A673 (cell line): Measurements from ENCODE around the gene FBXO9. TPM values are rescaled to one million over a fixed set of nuclear protein-coding genes. Genes with fewer than 3 reads are reported as not detected.

Experiments
- BruUV-seq: library from RNA; stranded (reverse); fragments of 400-500 nt; replicated peaks from 2 replicates; lab custom pipeline; 2021; lab: Mats Ljungman, UMichigan
- CTCF ChIA-PET: fragments of 300-600 bp; sonication (Branson Sonifier 250); formaldehyde crosslinking; loops from one replicate; lab custom pipeline; 2022; ENCODE audit warnings: antibody characterized with exemption; lab: Charles Lee
- POLR2A ChIA-PET: fragments of 300-600 bp; sonication (Branson Sonifier 250); formaldehyde crosslinking; loops from one replicate; lab custom pipeline; 2022; ENCODE audit warnings: antibody characterized with exemption; ENCODE audit not compliant: low non-redundant PET; lab: Charles Lee
- DNase-seq: peaks from one replicate; pipeline ENCODE4 v3.0.0-alpha.2; 2015; ENCODE audit warnings: low spot score
- H3K27ac ChIP-seq: fragments of 200-600 bp; sonication (generic); 2 replicates; pipeline ENCODE4 v1.5.1; 2016; ENCODE audit warnings: mixed run types, low read depth, mild to moderate bottlenecking, mixed read lengths, antibody characterized with exemption, low read length; ENCODE audit not compliant: poor library complexity, severe bottlenecking
- H3K27me3 ChIP-seq: fragments of 200-600 bp; sonication (generic); replicated peaks from 2 replicates; pipeline ENCODE4 v1.6.1; 2017; ENCODE audit warnings: mixed run types, low read depth, mild to moderate bottlenecking, mixed read lengths, antibody characterized with exemption, low read length; ENCODE audit not compliant: insufficient read depth, poor library complexity
- H3K36me3 ChIP-seq: fragments of 200-600 bp; sonication (generic); 2 replicates; pipeline ENCODE4 v1.6.1; 2016; ENCODE audit warnings: mixed run types, mild to moderate bottlenecking, mixed read lengths, antibody characterized with exemption, low read length; ENCODE audit not compliant: insufficient read depth, poor library complexity, severe bottlenecking
- H3K4me1 ChIP-seq: fragments of 200-600 bp; sonication (generic); 2 replicates; pipeline ENCODE4 v1.6.1; 2017; ENCODE audit warnings: mixed run types, mild to moderate bottlenecking, mixed read lengths, antibody characterized with exemption, low read length; ENCODE audit not compliant: insufficient read depth, poor library complexity, severe bottlenecking
- H3K4me3 ChIP-seq: fragments of 200-600 bp; sonication (generic); 2 replicates; pipeline ENCODE4 v1.5.1; 2016; ENCODE audit warnings: low read depth, mixed run types, mild to moderate bottlenecking, mixed read lengths, low read length; ENCODE audit not compliant: poor library complexity, severe bottlenecking
- H3K9me3 ChIP-seq: fragments of 200-600 bp; sonication (generic); 2 replicates; pipeline ENCODE4 v1.6.1; 2016; ENCODE audit warnings: mixed run types, low read depth, mild to moderate bottlenecking, mixed read lengths, antibody characterized with exemption, low read length; ENCODE audit not compliant: poor library complexity, severe bottlenecking
- CTCF ChIP-seq: fragments of 300-800, 200-600 bp; sonication (generic); conservative IDR thresholded peaks from 2 replicates; pipeline ENCODE4 v1.5.1; 2017; ENCODE audit warnings: low read depth, mild to moderate bottlenecking, antibody characterized with exemption, low read length, moderate library complexity, mixed read lengths
- EZH2 ChIP-seq: fragments of 200-600 bp; sonication (generic); IDR thresholded peaks from 2 replicates; pipeline ENCODE4 v1.6.1; 2017; ENCODE audit warnings: borderline replicate concordance, low read depth, mild to moderate bottlenecking, mixed read lengths, antibody characterized with exemption, low read length; ENCODE audit not compliant: poor library complexity, severe bottlenecking
- intact Hi-C: fragments of 100-400 bp; cut with micrococcal nuclease; formaldehyde crosslinking; loops from one replicate; pipeline ENCODE4 v1.10.0; 2022; ENCODE audit not compliant: unreplicated experiment
- total RNA-seq: library from RNA; stranded (reverse); gene quantifications from 2 replicates; pipeline ENCODE4 v1.2.3, GENCODE V29; 2021

The FBXO9 gene
- total RNA-seq, 1 experiment from 2014 or later: 76.7 TPM

DNA sequence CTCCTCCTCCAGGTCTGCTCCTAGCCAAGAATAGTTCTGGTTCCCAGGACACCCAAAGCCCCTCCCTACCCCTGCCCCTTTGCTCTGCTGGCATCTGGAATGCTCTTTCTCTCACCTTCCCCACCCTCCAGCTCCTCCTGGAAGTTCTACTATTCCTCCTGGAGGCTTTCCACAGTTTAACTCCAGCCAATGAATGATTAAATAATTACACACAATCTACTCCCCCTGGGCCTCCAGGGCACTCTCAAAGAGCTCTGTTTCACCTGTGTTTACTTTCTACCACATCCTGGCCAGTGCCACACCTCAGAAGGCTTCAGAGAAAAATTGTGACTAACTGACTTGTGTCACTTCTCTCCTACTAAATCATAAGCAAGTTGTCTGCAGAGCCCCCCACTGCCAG lies 47.2 kb downstream of the FBXO9 start:
- Histone ChIP-seq H3K4me1 (no peaks in the 10 kb centered on the region), H3K27me3 (no peaks in the 10 kb centered on the region), H3K27ac (no peak overlapping the region), H3K4me3 (no peak overlapping the region), H3K36me3 (no peaks in the 10 kb centered on the region), H3K9me3 (no peaks in the 10 kb centered on the region)
- TF ChIP-seq CTCF: no peak
- no peak for TF ChIP-seq EZH2
- POLR2A ChIA-PET: no interaction called here
- CTCF ChIA-PET: no interaction called here
- intact Hi-C loops: no loop called here
- BruUV-seq: no TSS peak
- no peak for DNase-seq

GRCh38 chr6:53112871-53113270 lies 47.7 kb downstream of the FBXO9 start:
- Histone ChIP-seq H3K9me3 (no peaks in the 10 kb centered on the region), H3K27me3 (no peaks in the 10 kb centered on the region)
- CTCF ChIA-PET: no interaction called here

GRCh38 chr6:53113742-53114141 lies 48.5 kb downstream of the FBXO9 start:
- no peak for DNase-seq
- POLR2A ChIA-PET: no interaction called here
- intact Hi-C loops: no loop called here
- no peak for TF ChIP-seq EZH2
- no peak for TF ChIP-seq CTCF
- Histone ChIP-seq H3K4me1 (no peaks in the 10 kb centered on the region), H3K4me3 (no peak overlapping the region), H3K27me3 (no peaks in the 10 kb centered on the region), H3K36me3 (no peaks in the 10 kb centered on the region), H3K9me3 (no peaks in the 10 kb centered on the region), H3K27ac (no peak overlapping the region)
- BruUV-seq: no TSS peak
- CTCF ChIA-PET: no interaction called here

More at GRCh38 chr6:53112871-53113270, 47.7 kb downstream of the FBXO9 start:
- Histone ChIP-seq H3K4me3 (no peak overlapping the region), H3K27ac (no peak overlapping the region), H3K4me1 (no peaks in the 10 kb centered on the region), H3K36me3 (no peaks in the 10 kb centered on the region)
- BruUV-seq: no TSS peak
- no peak for DNase-seq
- no peak for TF ChIP-seq EZH2
- TF ChIP-seq CTCF: no peak
- intact Hi-C loops: no loop called here
- POLR2A ChIA-PET: no interaction called here
